GM23248 (cell line): Measurements from ENCODE around the gene CDC42EP5. TPM values are rescaled to one million over a fixed set of nuclear protein-coding genes. Genes with fewer than 3 reads are reported as not detected.

Experiments
- DNase-seq: peaks from one replicate; pipeline ENCODE4 v3.0.0-alpha.2; 2015
- H2AFZ ChIP-seq: fragments of 200-600 bp; sonication (generic); 2 replicates; pipeline ENCODE4 v1.6.1; 2016; ENCODE audit warnings: antibody characterized with exemption
- H3F3A ChIP-seq: fragments of 200-600 bp; sonication (generic); 2 replicates; pipeline ENCODE4 v1.6.1; 2016; ENCODE audit warnings: mild to moderate bottlenecking, antibody characterized with exemption, mixed run types; ENCODE audit not compliant: insufficient read depth
- H3K27ac ChIP-seq: fragments of 200-600 bp; sonication (generic); 2 replicates; pipeline ENCODE4 v1.5.1; 2016; ENCODE audit warnings: mild to moderate bottlenecking
- H3K27me3 ChIP-seq: fragments of 200-600 bp; sonication (generic); replicated peaks from 2 replicates; pipeline ENCODE4 v1.6.1; 2016; ENCODE audit warnings: mild to moderate bottlenecking; ENCODE audit not compliant: insufficient read depth
- H3K36me3 ChIP-seq: fragments of 200-600 bp; sonication (generic); 2 replicates; pipeline ENCODE4 v1.6.1; 2016; ENCODE audit warnings: low read depth, mild to moderate bottlenecking
- H3K4me1 ChIP-seq: fragments of 200-600 bp; sonication (generic); 2 replicates; pipeline ENCODE4 v1.6.1; 2016; ENCODE audit warnings: mild to moderate bottlenecking; ENCODE audit not compliant: insufficient read depth
- H3K4me2 ChIP-seq: fragments of 200-600 bp; sonication (generic); one replicate; pipeline ENCODE4 v1.6.1; 2016; ENCODE audit warnings: mild to moderate bottlenecking; ENCODE audit not compliant: unreplicated experiment
- H3K4me3 ChIP-seq: fragments of 200-600 bp; sonication (generic); 2 replicates; pipeline ENCODE4 v1.5.1; 2016; ENCODE audit warnings: mild to moderate bottlenecking
- H3K79me2 ChIP-seq: fragments of 200-600 bp; sonication (generic); 2 replicates; pipeline ENCODE4 v1.6.1; 2016; ENCODE audit warnings: mild to moderate bottlenecking; ENCODE audit not compliant: insufficient read depth
- H3K9ac ChIP-seq: fragments of 200-600 bp; sonication (generic); 2 replicates; pipeline ENCODE4 v1.6.1; 2016; ENCODE audit warnings: mild to moderate bottlenecking
- H3K9me2 ChIP-seq: fragments of 200-600 bp; sonication (generic); 2 replicates; pipeline ENCODE4 v1.6.1; 2016; ENCODE audit warnings: mixed run types, mild to moderate bottlenecking, moderate library complexity; ENCODE audit not compliant: insufficient read depth
- H3K9me3 ChIP-seq: fragments of 200-600 bp; sonication (generic); one replicate; pipeline ENCODE4 v1.6.1; 2017; ENCODE audit warnings: low read depth
- H4K20me1 ChIP-seq: fragments of 200-600 bp; sonication (generic); 2 replicates; pipeline ENCODE4 v1.6.0; 2016; ENCODE audit not compliant: insufficient read depth
- EZH2 ChIP-seq: fragments of 200-600 bp; sonication (generic); IDR thresholded peaks from 2 replicates; pipeline ENCODE4 v1.6.1; 2018; ENCODE audit warnings: antibody characterized with exemption, mild to moderate bottlenecking; ENCODE audit not compliant: insufficient read depth, poor library complexity, severe bottlenecking
- EZH2phosphoT487 ChIP-seq: fragments of 200-600 bp; sonication (generic); IDR thresholded peaks from 2 replicates; pipeline ENCODE4 v1.6.1; 2018; ENCODE audit warnings: antibody characterized with exemption, moderate library complexity, mild to moderate bottlenecking, low read depth; ENCODE audit not compliant: insufficient read depth
- WGBS, 2 experiments: methylation state at CpG; one replicate each; pipeline ENCODE4 v1.1.6; 2015 to 2017; ENCODE audit warnings: low lambda C conversion rate in 2 of 2, low coverage in 1 of 2; ENCODE audit errors: missing lambda C conversion rate in 2 of 2; 5-methylcytosine and 5-hydroxymethylcytosine counted together
- in situ Hi-C: fragments of 300-500 bp; cut with MboI; formaldehyde crosslinking; loops from 2 replicates; pipeline ENCODE4 v1.15.0; 2020
- polyA plus RNA-seq: library from polyadenylated mRNA; unstranded; fragments of >200 nt; fragmentation: Nextera tagmentation; extraction: Ambion mirVana; gene quantifications from 2 replicates; pipeline ENCODE4 v1.2.1, GENCODE V29; 2016
- total RNA-seq: library from RNA; depleted of rRNA; stranded (reverse); fragments of >200 nt; shearing (Covaris generic); gene quantifications from 2 replicates; pipeline ENCODE4 v1.2.3, GENCODE V29; 2014

CDC42EP5 gene
- total and polyA plus RNA-seq, 2 experiments from 2014 or later: 4.4 to 51.7 TPM

DNA sequence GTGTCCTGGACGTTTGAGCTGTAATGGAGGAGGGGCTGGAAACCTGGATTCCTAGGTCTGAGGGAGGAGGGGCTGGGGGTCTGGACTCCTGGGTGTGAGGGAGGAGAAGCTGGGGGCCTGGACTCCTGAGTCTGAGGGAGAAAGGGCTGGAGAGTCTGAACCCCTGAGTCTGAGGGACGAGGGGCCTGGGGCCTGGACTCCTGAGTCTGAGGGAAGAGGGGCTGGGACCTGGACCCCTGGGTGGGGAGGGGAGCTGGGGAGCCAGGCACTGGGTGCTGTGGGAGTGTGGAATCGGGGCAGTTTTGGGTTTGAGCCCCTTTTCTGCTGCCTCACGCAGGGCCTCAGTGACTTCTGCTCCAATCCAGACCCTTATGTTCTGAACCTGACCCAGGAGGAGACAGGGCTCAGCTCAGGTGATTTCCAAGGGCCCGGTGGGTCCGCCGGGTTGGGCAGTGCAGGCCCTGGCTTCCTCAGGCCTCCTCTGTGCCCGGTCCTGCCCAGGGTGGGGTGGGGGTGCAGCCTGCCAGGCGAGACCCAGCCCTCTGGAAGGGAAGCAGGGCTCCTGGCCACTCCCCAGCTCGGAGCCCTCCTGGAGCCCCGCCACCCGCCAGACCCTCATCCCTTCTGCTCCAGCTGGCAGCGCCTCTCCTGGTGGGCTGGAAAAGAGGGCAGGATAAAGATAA, 43.4 kb downstream of the CDC42EP5 start:
- Histone ChIP-seq H3K4me2 (no peak overlapping the region), H3K9me3 (no peaks in the 10 kb centered on the region), H3K79me2 (no peaks in the 10 kb centered on the region), H3K9me2 (no peaks in the 10 kb centered on the region), H3K27me3 (no peaks in the 10 kb centered on the region; the same call in 1 of the 2 replicates), H3K27ac (no peak overlapping the region), H3K36me3 (no peaks in the 10 kb centered on the region), H3K4me3 (no peak overlapping the region), H3F3A (no peaks in the 10 kb centered on the region), H3K9ac (no peak overlapping the region), H3K4me1 (no peaks in the 10 kb centered on the region), H2AFZ (no peak overlapping the region), H4K20me1 (no peaks in the 10 kb centered on the region)
- in situ Hi-C loops: no loop called here
- 23 to 25% methylated on average over 12 to 13 of the region's 13 CpGs for WGBS, 2 experiments
- no peak for DNase-seq
- TF ChIP-seq EZH2 (no peak), EZH2phosphoT487 (no peak)

DNA sequence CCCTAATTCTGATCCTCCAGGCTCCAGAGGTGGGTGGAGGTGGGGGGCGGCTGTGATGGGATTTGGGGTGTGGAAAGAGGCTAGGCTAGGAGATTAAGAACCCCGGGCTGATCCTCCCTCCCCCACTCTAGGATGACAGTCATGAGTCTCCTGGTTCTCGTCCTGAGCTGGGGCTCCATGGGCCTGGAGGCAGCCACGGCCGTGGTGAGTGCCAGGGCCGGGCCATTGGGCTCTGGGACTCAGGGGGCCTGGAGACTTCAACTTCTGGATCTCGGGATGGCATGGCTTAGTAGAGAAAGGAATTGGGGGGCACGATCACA, 44.0 kb downstream of the CDC42EP5 start:
- Histone ChIP-seq H3F3A (no peaks in the 10 kb centered on the region), H3K36me3 (no peaks in the 10 kb centered on the region), H3K4me2 (no peak overlapping the region), H2AFZ (no peak overlapping the region), H3K27me3 (no peaks in the 10 kb centered on the region; the same call in 1 of the 2 replicates), H3K27ac (no peak overlapping the region), H3K9me3 (no peaks in the 10 kb centered on the region), H3K79me2 (no peaks in the 10 kb centered on the region), H3K9me2 (no peaks in the 10 kb centered on the region), H3K4me3 (no peak overlapping the region), H3K9ac (no peak overlapping the region), H3K4me1 (no peaks in the 10 kb centered on the region), H4K20me1 (no peaks in the 10 kb centered on the region)
- 15 to 16% methylated on average over 8 of the region's 8 CpGs for WGBS, 2 experiments
- TF ChIP-seq EZH2: no peak
- no peak for TF ChIP-seq EZH2phosphoT487
- in situ Hi-C loops: no loop called here
- no peak for DNase-seq

DNA sequence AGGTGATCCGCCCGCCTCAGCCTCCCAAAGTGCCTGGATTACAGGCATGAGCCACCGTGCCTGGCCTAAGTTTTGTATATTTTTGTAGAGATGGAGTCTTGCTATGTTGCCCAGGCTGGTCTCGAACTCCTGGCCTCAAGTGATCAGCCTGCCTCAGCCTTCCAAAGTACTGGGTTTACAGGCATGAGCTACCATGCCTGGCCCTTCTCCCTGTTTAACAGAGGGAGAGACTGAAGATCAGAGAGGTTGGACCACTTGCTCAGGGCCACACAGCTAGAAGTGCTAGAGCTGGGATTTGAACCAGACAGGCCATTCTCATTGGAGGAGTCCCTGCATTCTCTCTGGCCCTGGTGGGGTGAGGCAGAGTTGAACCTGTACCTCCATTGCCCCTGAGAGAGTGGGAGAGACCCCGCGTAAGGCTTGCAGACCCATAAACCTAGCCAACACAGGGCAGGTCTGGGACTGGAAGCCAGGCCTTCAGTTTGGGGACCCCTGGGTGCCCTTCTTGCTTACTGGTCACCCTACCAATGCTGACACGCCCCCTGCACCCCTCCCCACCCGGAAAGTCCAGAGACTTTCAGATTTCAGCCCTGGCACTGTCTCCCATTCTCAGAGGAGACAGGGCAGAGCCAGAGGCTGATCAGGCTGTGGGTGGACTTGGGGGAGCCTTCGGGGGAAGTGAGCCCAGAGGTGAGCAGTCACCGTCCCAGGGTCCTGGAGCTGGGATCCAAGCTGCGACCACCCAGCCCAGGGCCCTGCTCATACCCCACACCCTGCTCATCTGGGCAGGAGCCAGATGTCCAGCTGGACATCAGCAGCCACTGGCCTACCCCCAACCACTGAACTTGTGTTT, 44.5 kb downstream of the CDC42EP5 start:
- DNase-seq: no peak
- Histone ChIP-seq H2AFZ (no peak overlapping the region), H3K27me3 (no peaks in the 10 kb centered on the region; the same call in 1 of the 2 replicates), H3K9me2 (no peaks in the 10 kb centered on the region), H3K4me2 (no peak overlapping the region), H3F3A (no peaks in the 10 kb centered on the region), H3K79me2 (no peaks in the 10 kb centered on the region), H4K20me1 (no peaks in the 10 kb centered on the region), H3K4me3 (no peak overlapping the region), H3K4me1 (no peaks in the 10 kb centered on the region), H3K9ac (no peak overlapping the region), H3K36me3 (no peaks in the 10 kb centered on the region), H3K9me3 (no peaks in the 10 kb centered on the region), H3K27ac (no peak overlapping the region)
- TF ChIP-seq EZH2: no peak
- TF ChIP-seq EZH2phosphoT487: no peak
- in situ Hi-C loops: no loop called here
- 52 to 58% methylated on average over 9 to 11 of the region's 11 CpGs for WGBS, 2 experiments

DNA sequence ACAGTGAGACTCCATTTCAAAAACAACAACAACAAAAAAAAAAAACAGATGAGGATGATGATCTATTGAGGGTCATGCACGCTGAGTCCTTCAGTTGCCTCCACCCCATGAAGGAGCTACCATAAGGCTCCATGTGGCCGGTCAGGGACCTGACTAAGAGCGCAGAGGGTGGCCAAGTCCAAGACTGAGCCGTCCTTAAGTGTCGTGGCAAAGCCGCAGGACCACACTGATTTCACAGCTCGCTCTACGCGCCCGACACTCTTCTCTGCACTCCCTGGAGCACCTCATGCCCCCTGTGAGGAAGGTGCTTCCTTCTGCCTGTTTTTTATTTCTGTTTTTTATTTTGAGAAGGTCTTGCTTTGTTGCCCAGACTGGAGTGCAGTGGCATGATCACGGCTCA, 45.5 kb downstream of the CDC42EP5 start:
- TF ChIP-seq EZH2phosphoT487: no peak
- no peak for TF ChIP-seq EZH2
- Histone ChIP-seq H3K27ac (no peak overlapping the region), H3F3A (no peaks in the 10 kb centered on the region), H3K9ac (no peak overlapping the region), H3K79me2 (no peaks in the 10 kb centered on the region), H3K36me3 (no peaks in the 10 kb centered on the region), H3K27me3 (no peaks in the 10 kb centered on the region; the same call in 1 of the 2 replicates), H3K9me2 (no peaks in the 10 kb centered on the region), H3K4me3 (no peak overlapping the region), H2AFZ (no peak overlapping the region), H3K9me3 (no peaks in the 10 kb centered on the region), H3K4me2 (no peak overlapping the region), H3K4me1 (no peaks in the 10 kb centered on the region), H4K20me1 (no peaks in the 10 kb centered on the region)
- 84 to 85% methylated on average over 11 of the region's 11 CpGs for WGBS, 2 experiments
- in situ Hi-C loops: no loop called here
- no peak for DNase-seq
